Middle frontal gyrus (tissue), 1 donor: ENCODE data around the gene ZBTB2.
"Not testable (repeated sequence)": the region's sequence is repeated elsewhere in the genome, so short reads cannot be mapped to it uniquely, and the experiment has no call there.

Experiments used
- DNase-seq: peaks from one replicate; pipeline ENCODE4 v3.0.0-alpha.2; 2015; ENCODE audit warnings: low spot score; ENCODE audit errors: extremely low spot score

ZBTB2 gene

DNA sequence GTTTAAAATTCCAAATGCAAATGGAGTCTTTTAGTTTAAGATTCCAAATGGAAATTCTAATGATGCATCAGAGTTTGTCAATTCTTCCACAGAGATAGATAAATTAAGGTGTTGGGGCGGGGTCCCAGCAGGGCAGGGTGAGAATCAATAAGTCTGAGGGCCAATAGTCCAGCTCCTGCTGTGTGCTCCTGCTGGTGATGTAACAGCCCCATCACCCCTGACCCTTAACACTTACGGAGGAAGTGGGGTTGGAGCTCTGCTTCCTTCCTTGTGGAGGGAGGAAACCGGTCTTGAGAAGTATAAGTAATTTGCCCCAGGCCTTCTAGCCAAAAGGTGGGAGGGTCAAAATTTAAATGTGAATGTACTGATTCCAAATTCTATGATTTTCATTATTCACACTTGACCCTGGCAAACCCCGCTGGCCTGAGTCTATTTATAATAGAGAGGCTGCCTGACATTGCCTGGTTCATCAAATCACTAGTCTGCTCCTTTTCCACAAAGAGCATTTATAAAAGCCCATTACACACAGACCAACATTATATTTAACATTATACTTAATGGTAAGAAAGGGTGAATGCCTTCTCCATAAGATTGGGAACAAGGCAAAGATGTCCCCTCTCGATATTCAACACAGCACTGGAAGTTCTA is 17.2 kb downstream of the ZBTB2 start:
- DNase-seq: no peak

DNA sequence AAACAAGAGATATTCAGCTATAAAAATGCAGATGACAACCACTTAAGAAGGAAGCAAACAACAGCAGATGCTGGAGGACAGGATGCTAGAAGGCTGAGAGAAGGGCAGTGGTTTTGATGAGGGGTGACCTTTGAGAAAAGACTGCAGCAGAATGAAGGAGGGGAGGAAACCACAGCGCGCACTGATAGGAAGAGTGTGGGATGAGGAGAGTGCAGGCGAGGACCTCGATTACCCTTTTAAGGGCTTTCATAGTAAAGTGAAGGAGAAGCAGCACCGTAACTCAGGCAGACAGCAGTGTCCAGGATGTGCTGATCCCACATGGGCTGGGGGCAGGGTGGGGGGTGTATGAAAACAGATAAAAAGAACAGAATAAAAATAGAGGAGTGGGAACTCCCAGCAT is 19.2 kb downstream of the ZBTB2 start:
- no peak for DNase-seq

DNA sequence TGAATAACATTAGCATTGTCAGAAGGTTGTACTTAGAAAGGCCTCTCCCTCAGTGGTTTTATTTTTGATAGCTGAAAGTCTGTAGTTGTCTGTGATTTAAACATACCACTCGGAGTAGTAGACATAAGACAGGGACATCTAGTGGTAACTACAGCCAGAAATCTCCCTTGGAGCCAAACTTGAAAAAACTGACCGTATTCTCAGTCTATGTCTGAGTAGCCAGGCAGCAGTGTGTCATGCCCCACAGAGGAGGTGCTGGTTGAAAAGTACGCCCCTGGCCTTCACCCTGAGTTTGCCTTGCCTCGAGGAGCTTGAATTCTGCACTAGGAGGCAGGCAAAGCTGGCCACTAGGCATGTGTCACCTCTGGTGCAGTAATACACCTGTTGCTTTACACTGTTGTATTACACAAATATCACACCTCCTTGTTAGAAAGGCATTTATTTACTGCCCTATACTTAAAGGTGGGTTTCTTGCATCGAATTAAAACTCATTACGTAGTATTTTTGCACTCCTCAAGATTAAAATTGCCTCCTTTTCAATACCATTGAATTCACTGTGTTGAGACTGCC is 20.8 kb downstream of the ZBTB2 start:
- DNase-seq: no peak

DNA sequence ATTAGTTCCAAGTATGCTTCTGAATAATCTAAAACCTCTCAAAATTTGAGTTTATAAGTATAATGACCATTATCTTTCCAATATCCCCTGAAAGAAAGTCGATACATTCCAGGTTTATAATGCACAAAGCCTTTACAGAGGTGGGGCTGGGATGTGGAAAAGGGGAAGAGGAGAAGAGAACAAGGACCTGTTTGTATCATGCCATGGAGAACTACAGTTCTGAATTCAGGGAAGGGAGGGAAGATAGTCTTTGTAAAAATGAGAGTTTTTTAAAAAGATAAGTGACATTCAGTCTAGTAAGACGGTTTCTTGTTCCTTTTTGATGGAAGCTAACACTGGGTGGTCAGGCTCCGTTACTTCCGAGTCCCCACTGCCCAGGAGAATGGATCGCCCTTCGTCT is 26.1 kb downstream of the ZBTB2 start:
- no peak for DNase-seq

DNA sequence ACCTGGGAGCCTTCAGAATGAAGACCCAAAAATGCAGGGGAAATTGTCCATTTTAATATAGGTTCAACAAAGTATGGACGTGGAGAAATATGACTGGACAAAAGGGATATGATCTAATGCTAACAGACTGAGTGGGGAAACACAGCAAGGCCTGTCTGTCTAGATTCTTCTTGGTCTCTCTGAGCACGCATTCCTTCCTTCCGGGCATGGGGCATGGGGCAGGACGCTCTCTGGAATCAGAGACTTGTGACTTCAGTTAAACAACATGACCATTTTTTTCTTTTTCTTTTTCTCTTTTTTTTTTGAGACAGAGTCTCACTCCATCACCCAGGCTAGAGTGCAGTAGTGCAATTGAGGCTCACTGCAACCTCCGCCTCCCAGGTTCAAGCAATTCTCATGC is 31.9 kb downstream of the ZBTB2 start:
- no peak for DNase-seq

DNA sequence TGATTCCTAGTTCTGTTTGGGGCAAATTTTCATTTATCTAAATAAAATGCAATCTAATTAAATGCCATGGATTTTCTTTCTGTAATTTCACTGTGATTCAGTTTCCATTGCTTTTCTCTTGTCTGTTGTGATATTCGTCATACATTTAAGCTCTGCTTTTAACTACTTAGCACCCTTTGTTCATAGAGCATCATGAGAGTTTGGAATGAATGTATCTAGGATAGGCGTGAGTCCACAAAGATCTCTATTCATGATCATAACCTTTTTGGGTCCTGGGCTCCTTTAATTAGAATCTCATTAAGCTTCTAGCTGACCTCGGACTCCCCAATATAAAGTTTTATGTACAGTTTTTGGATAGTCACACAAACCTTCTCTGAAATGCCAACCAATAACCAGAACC is 32.9 kb downstream of the ZBTB2 start:
- no peak for DNase-seq

DNA sequence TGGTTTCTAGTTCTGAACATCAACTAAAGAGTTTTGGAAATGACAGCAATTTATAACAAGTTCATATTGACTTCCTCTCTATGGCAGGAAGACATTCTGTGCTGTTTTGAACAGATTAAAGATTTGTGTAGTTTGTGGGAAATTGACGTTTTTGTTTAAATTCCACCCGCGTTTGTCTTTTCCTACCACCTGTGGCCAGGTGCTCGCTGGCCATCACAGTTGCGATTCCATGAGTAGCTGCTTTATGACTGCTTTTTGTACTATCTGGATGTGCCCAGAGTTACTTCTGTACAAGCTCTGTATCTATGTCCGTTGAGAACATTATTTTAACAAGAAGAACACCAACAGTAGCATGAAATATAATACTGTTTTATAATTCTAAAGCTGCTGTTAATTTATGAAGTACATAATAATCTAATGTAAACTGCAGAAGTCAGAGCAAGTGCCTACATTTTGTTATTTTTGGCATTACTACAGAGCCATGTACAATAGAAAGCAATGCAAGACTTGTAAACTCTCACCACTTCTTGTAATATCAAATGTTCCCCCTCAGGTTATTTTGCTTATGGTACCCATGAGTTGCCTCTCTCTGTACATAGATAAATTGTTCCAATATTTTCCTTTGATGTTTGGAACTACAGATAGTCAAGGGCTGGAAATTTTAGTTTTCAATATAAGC is 33.5 kb downstream of the ZBTB2 start:
- no peak for DNase-seq

DNA sequence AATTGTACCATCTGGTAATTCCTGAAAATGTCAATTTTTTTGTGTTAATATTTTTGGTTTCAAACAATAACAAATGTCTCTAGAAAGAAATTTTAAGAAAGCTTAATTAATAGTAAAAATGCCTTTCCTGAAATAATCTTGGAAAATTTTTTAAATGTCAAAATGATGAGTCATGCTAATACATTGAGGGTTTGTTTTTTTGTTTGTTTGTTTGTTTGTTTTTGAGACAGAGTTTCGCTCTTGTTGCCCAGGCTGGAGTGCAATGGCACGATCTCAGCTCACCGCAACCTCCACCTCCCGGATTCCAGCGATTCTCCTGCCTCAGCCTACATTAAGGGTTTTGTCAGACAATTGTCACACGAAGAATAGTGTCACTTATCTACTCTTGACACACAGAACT is 34.4 kb downstream of the ZBTB2 start:
- DNase-seq: not testable (repeated sequence)

DNA sequence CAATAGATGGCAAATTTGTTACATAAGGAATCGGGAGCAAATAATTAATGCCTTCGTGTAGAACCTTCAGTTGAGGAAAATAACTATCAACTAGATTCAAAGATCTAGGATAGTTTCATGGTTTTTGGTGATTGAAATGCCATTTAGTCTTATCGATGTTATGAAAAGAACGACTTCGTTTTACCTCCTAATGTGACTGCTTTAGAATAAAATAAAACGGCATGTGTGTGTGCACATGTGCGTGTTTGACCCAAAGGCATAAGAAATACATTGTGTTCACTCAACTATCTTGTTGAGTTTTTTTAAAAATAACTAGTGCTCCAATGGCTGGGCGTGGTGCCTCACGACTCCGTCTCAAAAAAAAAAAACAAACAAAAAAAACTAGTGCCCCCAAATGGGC is 37.6 kb downstream of the ZBTB2 start:
- no peak for DNase-seq

DNA sequence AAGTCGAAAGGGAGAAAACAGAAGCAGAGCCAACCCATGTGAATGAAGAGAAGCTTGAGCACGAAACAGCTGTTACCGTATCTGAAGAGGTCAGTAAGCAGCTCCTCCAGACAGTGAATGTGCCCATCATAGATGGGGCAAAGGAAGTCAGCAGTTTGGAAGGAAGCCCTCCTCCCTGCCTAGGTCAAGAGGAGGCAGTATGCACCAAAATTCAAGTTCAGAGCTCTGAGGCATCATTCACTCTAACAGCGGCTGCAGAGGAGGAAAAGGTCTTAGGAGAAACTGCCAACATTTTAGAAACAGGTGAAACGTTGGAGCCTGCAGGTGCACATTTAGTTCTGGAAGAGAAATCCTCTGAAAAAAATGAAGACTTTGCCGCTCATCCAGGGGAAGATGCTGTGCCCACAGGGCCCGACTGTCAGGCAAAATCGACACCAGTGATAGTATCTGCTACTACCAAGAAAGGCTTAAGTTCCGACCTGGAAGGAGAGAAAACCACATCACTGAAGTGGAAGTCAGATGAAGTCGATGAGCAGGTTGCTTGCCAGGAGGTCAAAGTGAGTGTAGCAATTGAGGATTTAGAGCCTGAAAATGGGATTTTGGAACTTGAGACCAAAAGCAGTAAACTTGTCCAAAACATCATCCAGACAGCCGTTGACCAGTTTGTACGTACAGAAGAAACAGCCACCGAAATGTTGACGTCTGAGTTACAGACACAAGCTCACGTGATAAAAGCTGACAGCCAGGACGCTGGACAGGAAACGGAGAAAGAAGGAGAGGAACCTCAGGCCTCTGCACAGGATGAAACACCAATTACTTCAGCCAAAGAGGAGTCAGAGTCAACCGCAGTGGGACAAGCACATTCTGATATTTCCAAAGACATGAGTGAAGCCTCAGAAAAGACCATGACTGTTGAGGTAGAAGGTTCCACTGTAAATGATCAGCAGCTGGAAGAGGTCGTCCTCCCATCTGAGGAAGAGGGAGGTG is 38.7 kb downstream of the ZBTB2 start:
- DNase-seq: no peak

DNA sequence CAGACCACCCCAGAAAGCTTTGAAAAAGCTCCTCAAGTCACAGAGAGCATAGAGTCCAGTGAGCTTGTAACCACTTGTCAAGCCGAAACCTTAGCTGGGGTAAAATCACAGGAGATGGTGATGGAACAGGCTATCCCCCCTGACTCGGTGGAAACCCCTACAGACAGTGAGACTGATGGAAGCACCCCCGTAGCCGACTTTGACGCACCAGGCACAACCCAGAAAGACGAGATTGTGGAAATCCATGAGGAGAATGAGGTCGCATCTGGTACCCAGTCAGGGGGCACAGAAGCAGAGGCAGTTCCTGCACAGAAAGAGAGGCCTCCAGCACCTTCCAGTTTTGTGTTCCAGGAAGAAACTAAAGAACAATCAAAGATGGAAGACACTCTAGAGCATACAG is 39.6 kb downstream of the ZBTB2 start:
- DNase-seq: no peak

DNA sequence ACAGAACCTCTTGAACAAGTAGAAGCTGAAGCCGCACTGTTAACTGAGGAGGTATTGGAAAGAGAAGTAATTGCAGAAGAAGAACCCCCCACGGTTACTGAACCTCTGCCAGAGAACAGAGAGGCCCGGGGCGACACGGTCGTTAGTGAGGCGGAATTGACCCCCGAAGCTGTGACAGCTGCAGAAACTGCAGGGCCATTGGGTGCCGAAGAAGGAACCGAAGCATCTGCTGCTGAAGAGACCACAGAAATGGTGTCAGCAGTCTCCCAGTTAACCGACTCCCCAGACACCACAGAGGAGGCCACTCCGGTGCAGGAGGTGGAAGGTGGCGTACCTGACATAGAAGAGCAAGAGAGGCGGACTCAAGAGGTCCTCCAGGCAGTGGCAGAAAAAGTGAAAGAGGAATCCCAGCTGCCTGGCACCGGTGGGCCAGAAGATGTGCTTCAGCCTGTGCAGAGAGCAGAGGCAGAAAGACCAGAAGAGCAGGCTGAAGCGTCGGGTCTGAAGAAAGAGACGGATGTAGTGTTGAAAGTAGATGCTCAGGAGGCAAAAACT is 40.1 kb downstream of the ZBTB2 start:
- DNase-seq: no peak

DNA sequence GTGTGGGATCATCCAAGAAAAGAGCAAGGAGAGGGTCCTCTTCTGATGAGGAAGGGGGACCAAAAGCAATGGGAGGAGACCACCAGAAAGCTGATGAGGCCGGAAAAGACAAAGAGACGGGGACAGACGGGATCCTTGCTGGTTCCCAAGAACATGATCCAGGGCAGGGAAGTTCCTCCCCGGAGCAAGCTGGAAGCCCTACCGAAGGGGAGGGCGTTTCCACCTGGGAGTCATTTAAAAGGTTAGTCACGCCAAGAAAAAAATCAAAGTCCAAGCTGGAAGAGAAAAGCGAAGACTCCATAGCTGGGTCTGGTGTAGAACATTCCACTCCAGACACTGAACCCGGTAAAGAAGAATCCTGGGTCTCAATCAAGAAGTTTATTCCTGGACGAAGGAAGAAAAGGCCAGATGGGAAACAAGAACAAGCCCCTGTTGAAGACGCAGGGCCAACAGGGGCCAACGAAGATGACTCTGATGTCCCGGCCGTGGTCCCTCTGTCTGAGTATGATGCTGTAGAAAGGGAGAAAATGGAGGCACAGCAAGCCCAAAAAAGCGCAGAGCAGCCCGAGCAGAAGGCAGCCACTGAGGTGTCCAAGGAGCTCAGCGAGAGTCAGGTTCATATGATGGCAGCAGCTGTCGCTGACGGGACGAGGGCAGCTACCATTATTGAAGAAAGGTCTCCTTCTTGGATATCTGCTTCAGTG is 40.8 kb downstream of the ZBTB2 start:
- DNase-seq: no peak

DNA sequence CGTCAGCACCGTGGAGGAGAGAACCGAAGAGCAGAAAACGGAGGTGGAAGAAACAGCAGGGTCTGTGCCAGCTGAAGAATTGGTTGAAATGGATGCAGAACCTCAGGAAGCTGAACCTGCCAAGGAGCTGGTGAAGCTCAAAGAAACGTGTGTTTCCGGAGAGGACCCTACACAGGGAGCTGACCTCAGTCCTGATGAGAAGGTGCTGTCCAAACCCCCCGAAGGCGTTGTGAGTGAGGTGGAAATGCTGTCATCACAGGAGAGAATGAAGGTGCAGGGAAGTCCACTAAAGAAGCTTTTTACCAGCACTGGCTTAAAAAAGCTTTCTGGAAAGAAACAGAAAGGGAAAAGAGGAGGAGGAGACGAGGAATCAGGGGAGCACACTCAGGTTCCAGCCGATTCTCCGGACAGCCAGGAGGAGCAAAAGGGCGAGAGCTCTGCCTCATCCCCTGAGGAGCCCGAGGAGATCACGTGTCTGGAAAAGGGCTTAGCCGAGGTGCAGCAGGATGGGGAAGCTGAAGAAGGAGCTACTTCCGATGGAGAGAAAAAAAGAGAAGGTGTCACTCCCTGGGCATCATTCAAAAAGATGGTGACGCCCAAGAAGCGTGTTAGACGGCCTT is 41.6 kb downstream of the ZBTB2 start:
- no peak for DNase-seq

DNA sequence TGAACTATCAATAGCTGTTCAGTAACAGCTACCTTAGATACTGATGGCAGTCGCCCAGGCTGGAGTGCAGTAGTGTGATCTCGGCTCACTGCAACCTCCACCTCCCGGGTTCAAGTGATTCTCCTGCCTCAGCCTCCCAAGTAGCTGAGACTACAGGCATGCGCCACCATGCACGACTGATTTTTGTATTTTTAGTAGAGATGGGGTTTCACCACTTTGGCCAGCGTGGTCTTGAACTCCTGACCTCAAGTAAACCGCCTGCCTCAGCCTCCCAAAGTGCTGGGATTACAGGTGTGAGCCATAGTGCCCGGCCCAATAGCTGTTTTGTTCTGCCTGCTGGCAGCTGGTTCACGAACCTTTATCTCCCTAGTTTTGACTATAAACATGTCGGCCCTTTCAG is 48.6 kb downstream of the ZBTB2 start:
- not testable (repeated sequence) for DNase-seq

DNA sequence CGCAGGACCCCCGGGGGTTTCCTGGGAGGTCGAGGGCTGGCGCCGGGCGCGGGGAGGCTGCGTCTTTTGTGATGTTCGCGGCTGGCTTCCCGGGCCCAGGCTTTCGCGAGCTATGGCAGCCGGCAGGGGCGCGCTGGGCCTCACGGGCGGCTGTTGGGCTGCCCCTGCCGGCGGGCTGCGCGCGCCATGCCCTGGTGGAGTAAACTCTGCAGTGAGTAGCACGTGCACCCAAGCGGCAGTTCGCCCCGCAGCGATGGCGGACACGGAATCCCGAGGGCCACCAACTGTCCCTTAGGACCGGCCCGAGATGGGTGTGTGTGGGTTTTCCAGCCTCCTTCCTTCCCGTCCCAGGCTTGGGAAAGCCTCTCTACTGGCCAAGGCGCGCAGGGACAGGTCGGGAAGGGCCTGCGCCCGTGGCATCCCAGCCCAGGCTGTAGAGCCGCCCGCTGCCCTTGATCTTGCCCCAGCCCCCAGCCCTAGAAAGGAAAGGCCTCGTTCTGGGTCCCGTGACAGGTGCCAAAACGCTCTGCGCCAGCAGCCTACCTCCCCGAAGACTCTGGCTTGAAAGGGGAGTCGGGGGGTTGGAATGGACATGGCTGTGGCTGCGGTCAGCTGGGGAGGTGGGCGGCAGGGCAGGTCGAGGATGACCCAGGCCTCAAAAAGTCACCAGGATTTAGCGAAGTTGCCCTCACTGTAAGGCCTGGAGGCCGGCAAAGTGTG is 49.7 kb downstream of the ZBTB2 start:
- no peak for DNase-seq

DNA sequence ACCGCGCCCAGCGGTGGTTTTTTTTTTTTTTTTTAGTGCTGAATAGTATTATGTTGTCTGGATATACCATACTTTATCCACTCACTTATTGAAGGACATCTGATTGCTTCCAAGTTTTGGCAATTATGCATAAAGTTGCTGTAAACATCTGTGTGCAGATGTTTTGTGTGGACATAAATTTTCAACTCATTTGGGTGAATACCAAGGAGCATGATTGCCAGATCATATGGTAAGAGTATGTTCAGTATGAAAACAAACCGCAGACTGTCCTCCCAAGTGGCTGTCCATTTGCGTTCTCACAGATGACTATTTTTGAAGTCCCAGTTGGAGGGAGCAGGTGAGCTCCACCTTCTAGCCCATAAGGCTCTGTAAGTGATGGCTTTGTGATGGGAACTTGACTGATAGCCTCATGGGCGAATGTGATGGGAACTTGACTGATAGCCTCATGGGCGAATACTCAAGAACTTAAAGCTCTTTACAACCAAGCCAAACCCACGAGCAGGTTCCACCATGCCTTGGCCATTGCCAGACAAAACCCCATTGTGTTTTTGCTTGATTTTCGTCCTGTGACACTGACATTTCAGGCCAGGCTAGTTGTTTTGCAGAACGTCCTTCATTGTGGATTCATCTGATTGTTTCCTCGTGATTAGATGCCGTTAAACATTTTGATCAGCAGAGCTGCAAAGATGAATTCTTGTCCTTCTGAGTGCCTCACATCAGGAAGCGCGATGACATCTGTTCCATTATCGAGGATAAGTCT is 51.0 kb downstream of the ZBTB2 start:
- DNase-seq: no peak

DNA sequence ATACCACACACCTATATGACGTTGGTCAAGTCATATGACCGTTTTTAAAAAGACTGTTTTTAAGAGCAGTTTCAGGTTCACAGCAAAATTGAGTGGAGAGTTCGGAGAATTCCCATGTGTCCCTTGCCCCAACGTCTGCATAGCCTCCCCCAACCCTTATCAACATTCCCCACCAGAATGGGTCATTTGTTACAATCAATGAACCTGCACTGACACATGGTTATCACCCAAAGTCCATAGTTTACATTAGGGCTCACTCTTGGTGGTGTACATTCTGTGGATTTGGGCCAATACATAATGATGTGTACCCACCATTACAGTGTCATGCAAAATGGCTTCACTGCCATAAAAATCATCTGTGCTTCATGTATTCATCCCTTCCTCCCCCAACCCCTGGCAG is 52.0 kb downstream of the ZBTB2 start:
- no peak for DNase-seq

DNA sequence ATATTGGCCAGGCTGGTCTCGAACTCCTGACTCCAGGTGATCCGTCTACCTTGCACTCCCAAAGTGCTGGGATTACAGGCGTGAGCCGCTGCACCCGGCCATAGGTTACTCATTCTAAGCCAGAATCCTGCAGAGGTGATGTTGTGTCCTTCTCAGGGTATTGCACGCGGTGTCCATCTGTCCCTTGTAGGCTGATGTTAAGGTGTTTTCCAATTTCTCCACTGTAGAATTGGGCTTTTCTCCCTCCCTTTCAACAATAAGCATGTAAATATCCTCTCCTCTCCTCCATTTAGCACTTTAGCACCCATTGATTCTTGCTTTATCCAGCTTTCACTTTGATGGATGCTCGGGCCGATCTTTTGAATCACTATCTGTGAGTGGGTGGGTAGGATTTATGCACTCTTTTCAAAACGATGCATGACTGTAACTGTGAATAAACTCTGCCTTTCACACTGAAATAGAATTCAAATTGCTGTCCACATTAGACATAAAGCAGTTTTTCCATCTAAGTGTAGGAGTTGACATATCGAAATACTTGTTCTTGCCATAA is 52.6 kb downstream of the ZBTB2 start:
- DNase-seq: no peak
